HuH-7 (cell line): ENCODE data around the gene CKAP4.
"Not testable (repeated sequence)": the region's sequence is repeated elsewhere in the genome, so short reads cannot be mapped to it uniquely, and the experiment has no call there.

ENCODE experiments used
- DNase-seq: peaks from one replicate; pipeline ENCODE4 v3.0.0; 2011; ENCODE audit warnings: low spot score

The CKAP4 gene, protein sequence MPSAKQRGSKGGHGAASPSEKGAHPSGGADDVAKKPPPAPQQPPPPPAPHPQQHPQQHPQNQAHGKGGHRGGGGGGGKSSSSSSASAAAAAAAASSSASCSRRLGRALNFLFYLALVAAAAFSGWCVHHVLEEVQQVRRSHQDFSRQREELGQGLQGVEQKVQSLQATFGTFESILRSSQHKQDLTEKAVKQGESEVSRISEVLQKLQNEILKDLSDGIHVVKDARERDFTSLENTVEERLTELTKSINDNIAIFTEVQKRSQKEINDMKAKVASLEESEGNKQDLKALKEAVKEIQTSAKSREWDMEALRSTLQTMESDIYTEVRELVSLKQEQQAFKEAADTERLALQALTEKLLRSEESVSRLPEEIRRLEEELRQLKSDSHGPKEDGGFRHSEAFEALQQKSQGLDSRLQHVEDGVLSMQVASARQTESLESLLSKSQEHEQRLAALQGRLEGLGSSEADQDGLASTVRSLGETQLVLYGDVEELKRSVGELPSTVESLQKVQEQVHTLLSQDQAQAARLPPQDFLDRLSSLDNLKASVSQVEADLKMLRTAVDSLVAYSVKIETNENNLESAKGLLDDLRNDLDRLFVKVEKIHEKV

DNA sequence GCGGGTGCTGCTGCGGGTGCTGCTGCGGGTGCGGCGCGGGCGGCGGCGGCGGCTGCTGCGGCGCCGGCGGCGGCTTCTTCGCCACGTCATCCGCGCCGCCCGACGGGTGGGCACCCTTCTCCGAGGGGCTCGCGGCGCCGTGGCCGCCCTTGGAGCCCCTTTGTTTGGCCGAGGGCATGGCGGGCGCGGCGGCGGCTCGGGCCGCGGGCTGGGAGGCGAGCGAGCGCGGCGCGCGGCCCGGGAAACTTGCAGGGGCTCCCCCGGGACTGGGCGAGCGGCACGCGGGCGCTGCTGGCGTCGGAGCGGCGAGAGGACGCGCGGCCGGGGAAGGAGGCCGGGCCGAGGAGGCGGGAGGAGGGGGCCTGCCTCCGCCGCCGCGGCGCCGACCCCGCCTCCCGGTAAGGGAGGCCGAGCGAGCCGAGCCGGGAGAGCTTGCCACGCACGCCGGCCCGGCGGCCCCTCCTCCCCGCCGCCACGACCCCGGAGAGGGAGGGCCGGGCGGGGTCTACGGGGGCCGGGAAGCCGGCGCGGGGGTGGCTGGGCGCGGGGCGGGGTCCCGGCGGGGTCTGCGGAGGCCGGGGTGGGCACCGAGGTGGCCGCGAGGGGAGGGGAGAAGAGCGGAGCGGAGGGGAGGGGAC is at the start of gene CKAP4:
CKAP4 (minus strand) TSS at position 347 of the 638 bp plus-strand sequence; CDS start at position 178, 169 bp downstream.
- DNase-seq: peak; percentile 86

DNA sequence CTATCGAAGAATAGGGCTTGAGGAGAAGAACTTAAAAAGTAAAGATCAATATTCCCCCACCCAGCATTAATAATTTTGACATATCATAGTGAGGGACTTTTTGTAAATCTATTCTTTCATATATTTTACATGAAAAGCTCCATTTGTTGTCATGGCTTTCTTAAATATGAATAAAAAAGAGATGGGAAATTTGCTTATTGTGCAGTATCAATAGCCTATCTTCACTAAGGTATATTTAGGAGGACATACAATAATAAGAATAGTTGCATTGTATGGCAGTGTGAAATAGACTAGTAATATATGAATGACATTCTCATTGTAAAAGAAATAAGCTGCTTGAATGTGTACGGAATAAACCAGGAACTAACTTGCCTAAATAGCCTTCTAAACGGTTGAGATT is 49.3 kb upstream of the CKAP4 start:
- no peak for DNase-seq

DNA sequence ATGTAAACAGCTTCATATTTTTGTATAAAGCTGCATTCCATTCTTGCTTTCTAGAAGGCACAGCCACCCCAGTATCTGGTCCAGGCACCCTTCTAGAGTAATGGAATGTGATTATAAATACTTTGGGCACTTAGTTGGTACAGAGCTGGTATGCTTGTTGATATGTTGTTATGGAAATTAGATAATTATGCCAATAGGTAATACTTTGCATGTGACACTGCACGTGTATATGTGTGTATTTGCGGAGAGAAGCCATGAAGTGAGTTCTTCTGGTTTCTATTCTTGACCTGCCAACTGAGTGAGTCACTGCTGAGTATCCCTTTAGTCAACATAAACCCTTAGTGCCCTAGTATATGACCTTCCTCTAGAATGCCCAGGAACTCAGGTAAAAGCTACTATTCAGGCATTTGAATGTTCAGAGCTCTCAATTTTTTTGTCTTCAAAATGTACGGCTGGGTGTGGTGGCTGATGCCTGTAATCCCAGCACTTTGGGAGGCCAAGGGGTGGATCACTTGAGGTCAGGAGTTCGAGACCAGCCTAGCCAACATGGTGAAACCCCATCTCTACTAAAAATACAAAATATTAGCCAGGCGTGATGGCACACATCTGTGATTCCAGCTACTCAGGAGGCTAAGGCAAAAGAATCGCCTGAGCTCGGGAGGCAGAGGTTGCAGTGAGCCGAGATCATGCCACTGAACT is 48.5 kb upstream of the CKAP4 start:
- DNase-seq: no peak

DNA sequence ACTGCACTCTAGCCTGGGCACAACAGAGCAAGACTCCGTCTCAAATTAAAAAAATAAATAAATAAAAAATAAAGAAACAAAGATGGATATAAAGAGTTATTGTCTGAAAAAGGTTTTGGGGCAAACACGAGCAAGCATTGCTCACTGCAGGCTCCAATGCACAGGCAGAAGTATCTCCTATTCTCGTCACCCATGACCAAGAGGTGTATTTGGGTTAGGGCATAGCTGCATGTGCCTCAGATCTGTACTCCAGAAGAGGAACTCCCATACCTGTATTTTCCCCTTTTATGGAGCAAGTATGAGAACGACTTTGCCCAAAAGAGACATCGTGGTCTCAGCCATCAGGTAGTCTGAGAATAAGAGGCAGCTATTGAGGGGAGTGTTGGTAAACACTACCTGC is 44.5 kb upstream of the CKAP4 start:
- no peak for DNase-seq

DNA sequence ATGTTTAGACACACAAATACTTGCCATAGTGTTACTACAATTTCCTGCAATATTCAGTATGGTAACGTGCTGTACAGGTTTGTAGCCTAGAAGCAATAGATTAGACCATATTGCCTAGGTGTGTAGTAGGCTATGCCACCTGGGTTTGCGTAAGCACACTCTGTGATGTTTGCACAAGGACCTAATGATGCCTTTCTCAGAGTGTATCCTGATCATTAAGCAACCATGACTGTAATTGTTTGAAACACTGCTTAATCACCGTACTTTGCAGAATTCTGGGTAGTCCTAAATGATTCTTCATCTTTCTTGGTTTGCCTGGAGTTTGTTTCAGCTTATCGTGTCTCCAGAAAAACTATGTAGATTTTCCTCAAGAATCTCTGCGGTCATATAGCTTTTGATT is 43.5 kb upstream of the CKAP4 start:
- DNase-seq: no peak

DNA sequence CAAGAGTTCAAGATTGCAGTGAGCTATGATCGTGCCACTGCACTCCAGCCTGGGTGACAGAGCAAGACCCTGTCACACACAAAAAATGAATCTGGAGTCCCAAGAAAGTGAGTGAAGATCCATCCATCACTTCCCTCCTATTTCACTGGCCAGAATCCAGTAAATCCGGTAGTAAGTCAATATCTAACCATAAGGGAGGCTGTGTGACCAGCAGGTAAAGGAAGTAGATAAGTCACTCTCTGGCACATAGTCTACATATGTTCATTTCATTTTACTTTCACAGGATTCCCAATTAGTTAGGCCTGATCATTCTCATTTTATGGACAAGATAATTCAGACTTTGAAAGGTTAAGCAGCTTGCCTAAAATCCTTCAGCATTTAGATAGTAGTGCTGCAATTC is 42.8 kb upstream of the CKAP4 start:
- DNase-seq: no peak

DNA sequence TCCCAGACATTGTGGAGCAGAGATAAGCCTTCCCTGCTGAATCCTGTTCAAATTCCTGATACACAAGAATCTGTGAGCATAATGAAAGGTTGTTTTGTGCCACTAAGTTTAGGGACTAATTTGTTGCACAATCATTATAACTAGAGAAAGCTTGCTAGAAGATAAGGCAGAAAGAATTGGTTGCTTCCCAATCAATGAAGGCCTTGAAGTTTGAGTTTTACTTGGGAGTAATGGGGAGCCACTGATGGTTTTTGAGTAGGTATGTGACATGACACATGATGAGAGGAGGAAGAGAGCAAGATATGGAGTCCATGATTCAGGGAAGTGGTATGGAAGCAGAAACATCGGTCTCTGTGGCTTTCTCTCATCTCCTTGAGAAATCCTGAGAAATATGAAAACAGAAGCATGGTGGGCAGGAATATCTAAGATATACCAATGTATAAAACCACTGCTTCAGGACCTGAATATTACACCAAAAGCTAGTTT is 41.4 kb upstream of the CKAP4 start:
- DNase-seq: no peak

DNA sequence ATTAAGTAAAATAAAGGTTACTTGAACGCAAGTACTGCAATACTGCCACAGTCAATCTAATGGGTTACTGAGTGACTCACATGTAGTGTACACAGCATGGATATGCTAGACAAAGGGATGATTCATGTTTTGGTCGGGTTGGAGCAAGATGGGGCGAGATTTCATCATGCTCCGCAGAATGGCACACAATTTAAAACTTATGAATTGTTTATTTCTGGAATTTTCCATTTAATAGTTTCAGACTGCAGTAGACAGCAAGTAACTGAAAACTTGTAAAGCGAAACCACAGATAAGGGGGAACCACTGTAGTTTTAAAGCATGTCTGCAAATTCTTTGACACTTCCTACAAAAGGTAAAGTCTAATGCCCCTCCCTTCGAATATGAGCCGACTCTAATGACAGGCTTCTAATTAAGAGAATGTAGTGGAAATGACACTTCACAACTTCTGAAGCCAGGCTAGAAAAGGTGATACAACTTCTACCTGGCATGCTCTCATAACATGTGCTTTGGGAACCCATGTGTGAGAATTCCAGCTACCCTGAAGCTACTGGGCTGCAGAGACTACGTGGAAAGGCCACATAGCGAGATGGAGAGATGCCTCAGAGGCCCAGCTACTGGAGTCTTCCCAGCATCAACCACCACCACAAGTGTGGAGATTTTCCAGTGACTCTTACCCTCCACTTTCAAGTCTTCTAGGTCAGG is 40.8 kb upstream of the CKAP4 start:
- no peak for DNase-seq

DNA sequence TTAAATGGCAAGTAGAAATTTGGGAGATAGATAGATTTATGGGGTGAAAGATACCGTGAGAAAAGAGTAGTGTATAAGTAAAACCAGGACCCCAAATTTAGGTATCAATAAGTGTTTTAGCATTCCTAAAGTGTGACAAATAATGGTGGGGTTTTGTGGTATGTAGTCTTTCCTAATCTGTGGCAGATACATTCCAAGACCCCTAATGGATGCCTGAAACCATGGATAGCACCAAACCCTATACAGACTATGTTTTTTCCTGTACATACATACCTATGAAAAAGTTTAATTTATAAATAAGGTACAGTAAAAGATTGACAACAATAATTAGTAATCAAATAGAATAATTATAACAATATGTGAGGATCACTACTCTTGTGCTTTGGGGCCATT is 40.3 kb upstream of the CKAP4 start:
- no peak for DNase-seq

DNA sequence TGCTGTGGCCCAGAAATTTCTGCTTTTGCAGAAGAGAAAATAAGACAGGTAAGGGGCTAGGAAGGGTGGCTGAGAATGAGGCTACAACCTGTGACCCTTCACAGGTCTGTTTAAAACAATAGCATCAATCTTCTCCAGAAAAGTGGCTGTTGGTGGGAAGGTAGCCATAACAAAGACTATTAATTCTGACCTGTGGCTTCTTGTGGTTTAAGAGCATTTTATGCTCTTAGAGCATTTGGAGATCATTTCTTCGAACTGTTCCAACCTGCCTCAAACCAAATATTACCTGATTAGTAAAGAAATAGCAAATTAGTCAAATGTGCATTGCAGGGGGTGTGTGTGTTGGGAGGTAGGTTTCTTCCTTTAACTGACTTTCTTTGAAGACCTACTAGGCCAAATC is 39.5 kb upstream of the CKAP4 start:
- no peak for DNase-seq

DNA sequence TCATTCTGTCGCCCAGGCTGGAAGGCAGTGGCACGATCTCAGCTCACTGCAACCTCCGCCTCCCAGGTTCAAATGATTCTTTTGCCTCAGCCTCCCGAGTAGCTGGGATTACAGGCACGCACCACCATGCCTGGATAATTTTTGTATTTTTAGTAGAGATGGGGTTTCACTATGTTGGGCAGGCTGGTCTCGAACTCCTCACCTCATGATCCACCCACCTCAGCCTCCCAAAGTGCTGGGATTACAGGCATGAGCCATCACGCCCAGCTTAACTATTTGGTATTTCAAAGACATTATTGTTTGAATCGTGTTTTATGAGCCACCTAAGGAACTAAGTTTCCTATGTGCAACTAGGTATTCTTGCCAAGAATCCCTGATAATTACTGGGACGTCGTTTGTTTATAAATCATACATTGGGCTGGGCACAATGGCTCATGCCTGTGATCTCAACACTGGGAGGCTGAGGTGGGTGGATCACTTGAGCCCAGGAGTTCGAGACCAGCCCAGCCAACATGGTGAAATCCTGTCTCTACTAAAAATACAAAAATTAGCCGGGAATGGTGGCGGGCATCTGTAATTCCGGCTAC is 38.8 kb upstream of the CKAP4 start:
- not testable (repeated sequence) for DNase-seq

DNA sequence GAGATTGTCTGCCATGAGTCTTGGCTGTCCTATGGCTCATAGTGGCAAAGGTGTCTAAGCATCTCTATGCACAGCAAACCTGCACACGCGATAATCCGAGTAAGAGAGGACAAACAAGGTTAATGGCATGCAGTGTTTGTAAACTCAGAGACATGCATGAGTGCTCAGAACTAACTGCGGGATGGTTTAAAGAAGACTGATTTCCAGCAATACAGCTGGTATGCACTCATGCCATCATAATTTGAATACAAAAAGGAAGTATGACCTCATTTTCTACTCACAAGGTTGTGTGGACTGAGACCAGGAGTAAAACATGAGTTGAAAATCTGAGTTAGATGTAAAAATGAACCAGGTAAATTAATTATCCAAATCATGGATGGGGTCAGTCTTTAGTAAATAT is 38.2 kb upstream of the CKAP4 start:
- DNase-seq: no peak

DNA sequence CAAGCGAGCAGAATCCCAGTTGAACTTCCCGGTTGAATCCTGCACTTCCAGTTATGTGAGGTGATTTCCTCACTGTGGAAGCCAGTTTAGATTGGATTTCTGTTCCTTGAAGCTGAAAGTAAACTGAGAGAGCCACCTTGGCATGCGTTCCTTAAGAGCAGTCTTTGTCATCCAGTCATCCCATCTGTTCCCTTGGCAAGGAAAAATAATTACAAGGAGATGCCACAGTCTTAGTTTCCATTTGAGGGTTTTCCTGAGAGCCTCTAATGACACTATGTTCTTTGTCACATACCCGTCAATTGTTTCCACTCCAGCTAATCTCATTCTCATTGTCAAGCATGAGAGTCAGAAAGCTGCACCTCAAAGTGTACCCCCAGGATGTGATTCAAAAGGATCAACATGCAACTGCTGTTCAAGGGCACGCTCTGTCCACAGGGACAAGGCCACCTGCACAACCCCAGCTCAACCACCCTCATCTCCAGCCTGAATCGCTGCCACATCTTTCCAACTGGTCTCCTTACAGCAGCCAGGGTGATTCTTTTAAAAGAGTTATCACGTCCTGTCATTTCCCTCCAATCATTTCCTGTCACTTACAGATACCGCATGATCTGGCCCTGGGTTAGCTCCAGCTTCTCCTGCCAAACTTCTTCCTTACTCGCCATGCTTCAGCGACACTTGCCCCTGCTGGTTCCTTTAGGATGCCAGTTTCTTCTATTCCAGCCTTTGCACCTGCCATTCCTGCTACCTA is 36.7 kb upstream of the CKAP4 start:
- DNase-seq: no peak

DNA sequence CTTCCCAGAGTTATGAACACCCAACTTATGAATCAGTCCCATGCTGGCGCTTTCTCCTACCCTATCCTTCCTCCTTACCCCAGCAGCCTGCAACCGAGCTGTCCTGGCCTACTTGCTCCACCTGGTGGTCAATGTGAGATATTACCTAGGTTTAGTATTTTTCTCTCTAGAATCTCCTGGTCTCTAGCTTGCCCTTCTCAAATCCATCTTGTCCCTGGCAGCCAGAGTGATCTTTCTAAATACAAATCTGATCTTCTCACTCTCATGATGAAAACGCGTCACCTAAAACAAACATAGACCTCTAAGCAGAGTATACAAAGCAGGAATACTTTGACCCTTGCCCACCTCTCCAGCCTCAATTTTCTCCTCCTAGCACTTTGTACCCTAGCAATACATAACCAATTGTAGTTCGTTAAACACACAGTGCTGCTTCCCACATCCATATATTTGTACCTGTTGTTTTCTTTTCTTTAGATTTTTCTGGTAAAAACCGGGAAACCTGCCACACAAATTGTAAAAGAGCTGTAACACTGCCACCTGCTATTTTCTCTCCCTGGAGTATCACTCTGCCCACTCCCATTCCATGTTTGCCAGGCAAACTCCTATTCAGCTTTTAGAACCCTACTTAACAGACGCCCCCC is 34.8 kb upstream of the CKAP4 start:
- DNase-seq: peak; percentile 53

DNA sequence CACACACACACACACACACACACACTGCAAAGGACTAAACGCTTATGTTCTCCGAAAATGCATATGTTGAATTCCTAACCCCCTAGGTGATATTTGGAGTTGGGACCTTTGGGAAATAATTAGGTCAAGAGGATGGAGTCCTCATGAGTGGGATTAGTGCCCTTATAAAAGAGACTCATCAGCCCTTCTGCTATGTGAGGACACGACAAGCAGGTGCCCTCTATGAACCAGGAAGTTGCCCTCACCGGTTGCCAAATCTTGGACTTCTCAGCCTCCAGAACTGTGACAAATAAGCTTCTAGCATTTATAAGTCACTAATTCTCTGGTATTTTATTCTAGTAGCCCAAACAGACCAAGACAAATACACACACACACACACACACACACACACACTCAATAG is 34.0 kb upstream of the CKAP4 start:
- no peak for DNase-seq

DNA sequence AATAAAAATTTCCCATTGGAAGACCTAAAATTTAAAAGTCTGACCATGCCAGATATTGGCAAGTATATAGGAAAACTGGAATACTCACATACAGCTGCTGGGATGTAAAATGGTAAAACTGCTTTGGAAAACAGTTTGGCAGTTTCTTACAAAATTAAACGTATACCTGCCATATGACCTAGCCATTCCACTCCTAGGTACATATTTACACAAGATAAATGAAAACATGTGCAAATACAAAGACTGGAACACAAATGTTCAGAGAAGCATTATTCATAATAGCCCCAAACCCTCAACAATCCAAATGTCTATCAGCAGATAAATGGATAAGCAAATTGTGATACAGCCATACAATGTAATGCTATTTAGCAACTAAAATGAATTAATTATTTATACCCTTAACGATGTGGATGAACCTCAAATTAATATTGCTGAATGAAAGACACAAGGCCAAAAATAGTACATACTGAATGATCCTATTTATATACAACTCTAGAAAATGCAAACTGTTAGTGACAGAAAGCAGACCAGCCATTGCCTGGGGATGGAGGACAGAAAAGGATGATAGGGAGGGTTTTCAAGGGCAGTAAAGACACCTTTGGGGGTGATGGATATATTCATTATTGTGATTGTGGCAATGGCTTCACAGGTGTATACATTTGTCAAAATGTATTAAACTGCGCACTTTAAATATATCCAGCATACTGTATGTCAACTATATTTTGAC is 33.4 kb upstream of the CKAP4 start:
- no peak for DNase-seq

DNA sequence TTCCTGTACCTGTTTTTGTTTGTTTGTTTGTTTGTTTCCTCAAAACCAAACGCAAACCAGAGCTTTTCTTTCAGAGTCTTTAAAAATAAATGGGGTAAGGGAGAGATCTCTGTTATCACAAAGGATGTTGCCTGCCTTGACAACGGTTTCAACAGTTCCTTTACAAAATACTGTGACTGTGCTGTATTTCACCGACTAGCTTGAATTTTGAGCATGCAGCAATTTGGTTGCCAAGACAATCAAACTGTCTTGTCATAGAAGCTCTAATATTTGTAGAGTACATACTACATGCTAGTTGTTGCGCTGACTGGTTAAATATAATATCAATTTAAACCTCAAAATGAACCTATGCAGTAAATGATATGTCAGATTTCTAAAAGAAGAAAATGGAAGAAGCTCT is 32.3 kb upstream of the CKAP4 start:
- DNase-seq: no peak

DNA sequence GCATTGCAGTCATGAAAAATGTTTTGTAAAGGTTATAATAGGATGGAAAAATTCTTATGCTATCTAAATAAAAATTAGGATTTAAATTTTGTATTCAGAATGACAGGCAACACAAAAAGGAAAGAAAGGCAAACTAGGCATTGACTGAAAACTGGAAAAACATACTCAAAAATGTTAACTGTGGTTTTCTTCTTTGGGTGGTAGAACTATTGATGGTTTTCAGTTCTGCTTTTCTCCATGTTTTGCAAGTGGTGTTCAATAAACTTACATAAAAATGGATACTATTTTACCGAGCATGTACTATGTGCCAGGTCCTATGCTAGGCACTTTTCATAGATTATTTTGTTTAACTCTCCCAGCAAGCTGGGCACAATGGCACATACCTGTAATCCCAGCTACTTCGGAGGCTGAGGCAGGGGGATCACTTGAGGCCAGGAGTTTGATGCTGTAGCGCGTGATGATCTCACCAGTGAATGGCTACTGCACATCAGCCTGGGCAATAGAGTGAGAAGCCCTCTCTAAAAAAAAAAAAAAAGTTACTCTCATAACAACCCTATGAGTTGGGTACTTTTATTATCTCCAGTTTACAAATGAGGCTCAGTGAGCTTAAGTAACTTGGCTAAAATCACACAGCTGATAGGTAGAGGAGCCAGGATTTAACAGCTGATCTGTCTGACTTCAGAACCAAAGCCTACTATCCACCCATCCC is 28.4 kb upstream of the CKAP4 start:
- DNase-seq: no peak

DNA sequence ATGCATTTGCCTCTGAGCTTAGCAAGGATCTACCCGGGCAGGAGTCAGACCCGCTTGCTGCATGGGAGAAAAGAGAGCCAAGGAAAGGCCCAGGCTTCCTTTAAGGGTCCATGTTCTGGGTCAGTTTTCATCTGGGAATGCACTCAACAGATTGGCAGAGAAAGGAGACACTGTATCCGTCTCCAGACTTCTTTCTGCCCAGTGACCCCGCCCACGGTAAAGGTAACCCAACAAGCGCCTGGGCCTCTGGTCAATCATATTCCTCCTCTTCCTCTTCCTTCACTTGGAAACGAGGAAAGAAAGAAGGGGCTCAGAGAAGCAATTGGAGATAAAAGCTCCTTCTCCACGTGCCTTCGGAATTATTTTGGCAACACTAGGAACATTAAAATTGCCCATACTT is 27.6 kb upstream of the CKAP4 start:
- DNase-seq: no peak
